ENCODE data around the gene INTS2.
"Not testable (repeated sequence)": the region's sequence is repeated elsewhere in the genome, so short reads cannot be mapped to it uniquely, and the experiment has no call there.

INTS2 gene

GRCh38 chr17:61825448-61826137 lies 102.2 kb downstream of the INTS2 start:
- no peak for DNase-seq (ENCODE audit: low read depth)

- DNase-seq (ENCODE audit: low read depth) = no peak
Measured at GRCh38 chr17:61822326-61823285, 105.2 kb downstream of the INTS2 start.

GRCh38 chr17:61821655-61822054 lies 106.1 kb downstream of the INTS2 start:
- DNase-seq (ENCODE audit: low read depth) = no peak

GRCh38 chr17:61819265-61819664 lies 108.5 kb downstream of the INTS2 start:
- DNase-seq (ENCODE audit: low read depth) = not testable (repeated sequence)

GRCh38 chr17:61818225-61818624 lies 109.6 kb downstream of the INTS2 start:
- no peak for DNase-seq (ENCODE audit: low read depth)

GRCh38 chr17:61817452-61817851 lies 110.3 kb downstream of the INTS2 start:
- DNase-seq (ENCODE audit: low read depth) = no peak

- no peak for DNase-seq (ENCODE audit: low read depth)
Measured at GRCh38 chr17:61816538-61816937, 111.2 kb downstream of the INTS2 start.

- no peak for DNase-seq (ENCODE audit: low read depth)
Measured at GRCh38 chr17:61815863-61816503, 111.8 kb downstream of the INTS2 start.

All from GM04504 (cell line).